NAMALWA (cell line): ENCODE results near the gene TAGAP.

ENCODE experiments used
- DNase-seq: peaks from one replicate; pipeline ENCODE4 v3.0.0-alpha.2; 2015; ENCODE audit warnings: low spot score

The TAGAP gene

DNA sequence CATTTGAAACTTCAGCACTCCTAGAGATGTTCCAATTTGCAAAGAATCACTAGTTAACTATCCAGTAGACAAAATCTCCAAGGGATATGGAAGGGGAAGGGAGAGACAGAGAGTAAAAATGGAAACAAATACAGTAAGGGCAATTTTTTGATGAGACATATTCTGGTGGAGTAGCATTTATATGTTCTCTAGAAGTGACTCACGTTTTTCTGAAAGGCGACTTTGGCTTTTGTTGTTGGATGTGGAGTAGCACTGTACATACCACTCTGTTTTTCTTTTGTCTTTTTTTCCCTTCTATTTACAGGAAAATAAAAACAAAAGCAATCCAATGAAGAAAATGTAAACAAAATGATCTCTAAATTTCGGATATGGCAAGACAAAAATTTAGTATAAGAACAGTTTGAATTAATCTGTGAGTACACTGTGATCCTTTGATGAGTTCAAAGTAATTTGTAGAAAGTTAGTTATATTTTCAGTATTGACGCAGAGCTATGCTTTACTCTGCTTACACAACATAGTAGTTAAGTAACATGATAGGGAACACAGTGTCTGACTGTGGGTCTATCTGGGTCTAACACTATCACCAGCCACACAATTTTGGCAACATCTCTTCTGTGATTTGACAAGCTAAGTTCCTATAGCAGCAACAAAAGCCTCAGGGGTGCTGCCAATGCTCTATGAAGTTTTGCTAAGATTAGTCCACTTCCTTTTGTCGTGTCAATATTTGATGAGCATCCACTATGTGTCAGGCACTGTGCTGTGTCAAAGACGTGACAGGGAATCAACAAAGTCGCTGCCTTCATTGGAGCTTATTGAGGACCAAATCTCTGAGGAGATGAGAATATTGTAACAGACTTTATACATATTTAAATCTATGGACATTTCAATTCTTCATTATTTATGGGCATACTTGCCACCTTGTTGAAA, 27.3 kb upstream of the TAGAP start:
- no peak for DNase-seq

DNA sequence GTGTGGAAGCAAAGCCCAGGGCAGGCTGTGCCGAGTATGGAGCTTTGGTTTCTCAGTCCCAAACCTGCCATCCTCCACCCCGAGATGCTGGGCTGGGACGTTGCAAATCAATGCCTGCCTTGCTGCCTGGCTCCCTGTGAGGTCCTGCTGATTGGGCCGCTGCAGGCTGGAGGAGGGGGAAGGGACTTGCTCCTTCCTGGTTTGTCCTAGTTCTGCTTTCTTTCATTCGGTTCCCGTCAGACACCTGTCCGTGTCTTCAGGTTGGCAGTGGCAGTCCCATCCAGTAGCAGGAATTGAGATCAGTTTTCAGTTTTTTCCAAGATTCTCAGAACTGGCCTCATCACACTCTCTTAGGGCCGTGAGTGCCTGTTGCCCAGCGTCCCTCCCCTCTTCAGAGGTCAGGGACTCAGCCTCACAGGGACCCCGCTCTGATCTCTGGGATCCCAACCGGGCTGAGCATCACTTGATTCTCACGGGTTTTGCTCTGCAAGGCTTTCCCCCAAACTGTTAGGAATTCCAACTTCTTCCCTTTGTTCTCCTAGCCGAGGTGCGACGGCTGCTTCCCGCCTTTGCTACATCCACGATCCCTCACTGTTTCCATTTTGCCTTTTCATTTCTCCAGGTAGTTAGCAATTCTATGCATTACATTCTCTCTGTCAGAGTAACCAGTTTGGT, 24.2 kb upstream of the TAGAP start:
- DNase-seq = no peak

DNA sequence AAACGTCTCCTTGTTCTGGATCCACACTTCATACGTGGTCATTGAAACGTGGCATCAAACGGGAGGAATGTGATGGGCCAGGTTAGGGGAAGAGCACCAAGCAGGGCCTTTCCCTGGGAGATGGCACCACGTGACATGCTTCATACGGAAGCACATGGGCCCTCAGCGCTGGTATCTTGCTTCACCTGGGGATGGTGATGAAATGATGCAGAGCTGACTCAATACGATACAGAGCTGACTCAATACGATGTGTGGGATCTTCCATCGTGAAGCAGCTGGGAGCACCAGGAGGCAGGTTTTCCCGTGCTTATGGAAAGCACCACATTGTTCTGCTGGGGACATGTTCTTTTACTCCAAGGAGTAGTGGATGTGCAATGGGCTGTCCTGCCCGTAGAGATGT, 22.5 kb upstream of the TAGAP start:
- no peak for DNase-seq

DNA sequence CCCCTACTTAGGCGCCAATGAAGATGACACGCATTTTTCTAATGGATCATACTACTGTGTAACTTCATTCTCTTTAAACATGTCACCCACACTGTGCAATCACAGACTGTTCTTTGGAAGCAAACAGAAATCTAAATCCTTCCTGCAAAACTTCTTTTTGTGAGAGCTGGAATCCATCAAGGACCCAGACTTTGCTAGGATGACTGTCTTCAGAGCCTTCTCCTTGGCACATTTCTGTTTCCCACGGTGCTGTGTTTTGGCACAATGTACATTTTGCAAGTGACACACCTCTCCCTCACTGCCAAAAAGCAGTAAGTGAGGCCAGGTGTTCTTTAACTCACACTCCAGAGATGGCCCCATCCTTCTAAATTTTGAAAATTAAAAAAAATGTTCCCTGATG, 21.7 kb upstream of the TAGAP start:
- DNase-seq = no peak

- DNase-seq = no peak
Measured at GRCh38 chr6:159065759-159066329, 21.1 kb upstream of the TAGAP start.

DNA sequence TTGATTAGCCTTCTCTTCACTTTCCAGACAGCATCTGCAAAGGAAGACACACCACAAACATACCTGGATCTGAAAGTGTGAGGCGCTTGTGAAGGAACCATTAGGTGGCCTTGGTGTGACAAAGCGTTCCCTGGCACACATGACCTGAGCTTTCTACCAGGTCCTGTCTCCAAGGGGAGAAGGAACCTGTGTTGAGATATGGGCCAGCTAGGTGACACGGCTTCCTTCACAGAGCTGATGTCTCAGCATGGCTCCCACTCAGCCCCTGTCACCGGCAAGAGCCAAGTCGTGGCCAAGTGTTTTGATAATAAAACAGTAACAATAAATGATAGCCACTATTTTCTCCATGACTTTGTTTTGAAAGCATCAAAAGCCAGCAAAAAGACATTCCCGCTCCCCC, 20.3 kb upstream of the TAGAP start:
- DNase-seq = no peak

DNA sequence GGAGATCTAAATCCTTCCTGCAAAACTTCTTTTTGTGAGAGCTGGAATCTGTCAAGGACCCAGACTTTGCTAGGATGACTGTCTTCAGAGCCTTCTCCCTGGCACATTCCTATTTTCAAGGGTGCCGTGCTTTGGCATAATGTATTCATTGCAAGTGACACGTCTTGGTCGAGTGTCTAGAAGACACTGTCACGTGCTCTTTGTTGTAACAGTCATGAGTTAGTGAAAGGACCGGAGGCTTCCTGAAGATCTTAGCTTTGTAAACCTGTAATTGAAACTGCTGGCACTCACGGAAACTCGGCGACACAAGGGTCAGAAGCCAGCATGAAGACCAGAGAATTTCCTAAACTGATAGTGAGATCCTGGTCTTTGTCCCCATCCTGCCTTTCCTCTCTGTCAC, 19.7 kb upstream of the TAGAP start:
- no peak for DNase-seq

- DNase-seq = no peak
Measured at GRCh38 chr6:159063549-159063948, 18.8 kb upstream of the TAGAP start.

DNA sequence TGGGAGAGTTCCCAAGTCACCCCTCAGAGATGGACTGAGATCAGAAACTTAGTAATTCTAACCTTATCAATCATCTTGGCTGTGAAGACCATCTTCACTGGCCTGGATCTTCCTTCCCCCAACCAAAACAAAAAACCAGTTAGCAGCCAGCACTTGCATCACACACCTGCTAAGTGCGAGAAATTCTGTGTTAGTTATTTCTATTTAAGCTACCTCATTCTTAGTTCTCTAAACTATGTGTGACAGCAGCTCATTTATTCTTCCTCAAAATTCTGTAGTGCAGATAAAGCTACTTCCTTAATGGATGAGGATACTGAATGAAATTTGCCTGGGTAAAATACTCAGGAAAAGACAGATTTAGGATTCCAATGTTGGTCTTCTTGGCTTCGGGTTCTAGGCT, 18.2 kb upstream of the TAGAP start:
- DNase-seq = no peak

DNA sequence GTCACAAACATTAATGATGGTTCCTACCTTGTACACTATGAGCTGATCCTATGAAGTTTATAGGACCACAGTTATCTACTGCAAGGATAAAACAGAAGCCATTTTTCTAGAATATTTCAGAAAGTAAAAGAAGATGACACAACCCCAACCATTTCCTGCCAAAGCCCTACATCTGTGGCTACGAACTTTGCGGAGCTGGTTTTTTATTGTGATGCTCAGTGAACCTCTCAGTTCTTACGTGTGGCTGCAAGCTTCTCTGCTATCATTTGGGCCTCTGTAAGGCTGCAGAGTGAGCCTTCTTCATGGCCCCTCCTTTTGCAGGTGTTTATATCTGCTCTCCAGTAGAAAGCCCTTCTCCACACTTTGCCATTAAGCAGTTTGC, 17.8 kb upstream of the TAGAP start:
- peak; percentile 81 for DNase-seq

- DNase-seq = peak; percentile 74
Measured at GRCh38 chr6:159061805-159062563, 17.2 kb upstream of the TAGAP start.

DNA sequence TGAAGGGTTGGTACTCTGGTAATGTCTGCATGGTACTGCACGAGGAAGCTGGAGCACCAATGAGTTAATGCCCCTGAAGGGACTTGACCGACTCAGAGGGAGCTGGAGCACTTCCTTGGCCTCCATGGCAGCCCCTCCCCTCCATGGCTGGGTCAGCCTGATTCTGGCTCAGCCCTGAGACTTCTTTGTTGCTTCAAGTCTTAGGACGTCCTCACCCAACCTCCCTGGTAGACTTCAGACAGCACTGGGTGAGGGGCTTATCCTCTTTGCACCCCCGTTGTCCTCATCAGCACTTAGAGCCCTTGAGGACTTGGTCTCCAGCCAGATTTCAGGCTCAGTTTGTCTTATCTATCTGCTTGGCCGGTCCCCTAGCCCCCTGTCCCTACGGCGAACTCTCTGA, 16.4 kb upstream of the TAGAP start:
- no peak for DNase-seq

DNA sequence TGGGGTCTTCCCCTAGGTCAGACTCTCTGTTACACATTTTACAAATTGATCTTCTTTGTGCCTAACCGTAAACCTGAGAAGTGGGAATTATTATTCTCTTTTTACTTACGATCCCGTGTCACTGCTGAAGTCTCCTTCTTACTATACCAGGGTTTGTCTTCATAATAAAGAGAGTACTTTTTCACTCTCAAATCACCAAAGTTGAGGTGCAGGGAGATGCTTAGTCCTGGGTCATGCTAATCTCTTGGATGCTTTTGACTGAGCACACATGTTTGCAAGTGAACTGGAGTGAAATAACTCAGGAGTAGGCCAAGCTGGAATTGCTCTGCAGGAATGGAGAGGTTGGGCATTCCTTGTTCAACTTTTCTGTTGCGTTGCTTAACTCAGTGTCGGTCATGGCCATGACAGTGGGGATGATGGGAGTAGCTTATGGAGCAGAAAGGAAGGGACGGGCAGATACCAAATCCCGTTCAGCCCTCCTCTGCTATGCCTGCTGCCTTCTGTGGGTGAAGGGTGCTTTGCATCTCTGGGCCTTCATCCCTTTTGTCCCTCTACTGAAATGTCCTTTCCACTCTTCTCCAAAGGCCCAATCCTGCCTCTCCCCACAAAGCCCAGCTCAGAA, 15.2 kb upstream of the TAGAP start:
- no peak for DNase-seq

DNA sequence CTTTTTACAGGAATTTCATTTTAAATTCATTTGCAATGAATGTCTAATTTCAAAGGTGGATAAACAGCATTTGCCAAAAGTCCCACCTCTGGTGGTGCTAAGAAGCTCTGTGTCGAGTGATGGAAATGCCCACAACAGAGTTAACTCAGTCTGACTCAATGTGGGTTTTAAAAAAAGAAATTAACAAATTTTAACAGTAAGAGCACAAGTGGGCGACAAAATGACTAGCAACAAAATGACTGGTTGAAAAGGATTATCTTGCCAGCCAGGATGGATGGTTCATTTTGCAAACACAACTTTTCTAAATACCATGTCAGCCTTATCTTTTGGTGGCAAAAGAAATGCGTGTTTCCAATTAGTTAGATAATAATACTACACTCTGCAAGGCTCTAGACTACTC, 14.3 kb upstream of the TAGAP start:
- no peak for DNase-seq

DNA sequence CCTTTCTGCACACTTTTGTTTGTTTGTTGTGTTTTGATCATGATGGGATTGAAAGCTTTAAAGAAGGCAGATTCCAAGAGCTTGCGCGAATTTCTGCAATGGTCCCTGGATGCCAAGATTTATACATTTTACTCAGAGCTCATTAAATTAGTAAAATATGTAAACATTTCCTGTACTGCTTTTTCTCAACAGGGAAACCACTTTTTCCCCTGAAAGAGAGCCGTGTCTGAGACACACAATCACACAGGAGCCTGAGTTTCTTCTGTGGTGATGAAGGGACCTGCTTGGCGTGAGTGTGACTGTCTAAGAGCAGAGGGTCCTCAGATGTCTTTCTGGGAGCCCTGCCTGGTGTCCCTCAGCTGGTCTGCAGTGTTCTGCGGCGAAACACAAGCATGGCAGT, 12.1 kb upstream of the TAGAP start:
- DNase-seq = no peak

DNA sequence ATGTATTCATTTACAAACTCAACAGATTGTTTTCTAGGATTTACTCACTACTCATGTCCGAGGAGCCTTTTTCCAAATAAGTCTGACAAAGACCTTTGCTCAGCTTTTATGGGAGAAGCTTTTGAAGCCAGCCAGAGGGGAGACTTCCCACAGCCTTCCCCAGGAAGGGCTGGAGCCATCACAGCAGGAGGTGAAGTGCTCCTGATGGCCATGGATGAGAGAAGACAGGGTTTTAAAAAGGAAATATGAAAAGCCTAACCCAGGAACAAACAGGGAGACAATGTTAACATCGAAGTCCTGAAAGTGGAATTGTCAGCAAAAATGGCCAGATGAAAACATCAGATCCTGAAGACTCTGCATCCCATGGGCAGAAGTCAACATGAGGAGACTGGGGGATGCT, 11.6 kb upstream of the TAGAP start:
- no peak for DNase-seq

GRCh38 chr6:159056003-159056402, 11.2 kb upstream of the TAGAP start:
- DNase-seq = peak; percentile 63

GRCh38 chr6:159053781-159054398, 9.1 kb upstream of the TAGAP start:
- no peak for DNase-seq

- DNase-seq = peak; percentile 48
Measured at GRCh38 chr6:159052720-159053119, 7.9 kb upstream of the TAGAP start.

GRCh38 chr6:159047891-159048685, 3.3 kb upstream of the TAGAP start:
- DNase-seq = no peak

GRCh38 chr6:159045801-159046200, 1.0 kb upstream of the TAGAP start:
- DNase-seq = peak; percentile 55
